K562 (cell line): ENCODE results near the gene MRPL4. TPM values are rescaled to one million over a fixed set of nuclear protein-coding genes. Genes with fewer than 3 reads are reported as not detected.

ENCODE experiments used
- CBFB ChIP-seq: sonication (generic); formaldehyde crosslinking; IDR thresholded peaks from 2 replicates; pipeline ENCODE4 v1.4.0; 2020; ENCODE audit warnings: mild to moderate bottlenecking, missing genetic modification reagents
- CHD2 ChIP-seq: IDR thresholded peaks from 2 replicates; pipeline ENCODE4 v1.6.1; 2011; ENCODE audit warnings: low read depth, low read length
- KLF16 ChIP-seq: IDR thresholded peaks from 2 replicates; pipeline ENCODE4 v1.6.1; 2016; ENCODE audit warnings: antibody characterized with exemption
- SNIP1 ChIP-seq: fragments of 450-650 bp; IDR thresholded peaks from 2 replicates; pipeline ENCODE4 v1.7.1; 2017; ENCODE audit warnings: low read depth, mild to moderate bottlenecking
- ZFP30 ChIP-seq: fragments of 250-450 bp; sonication (Bioruptor Pico); IDR thresholded peaks from 2 replicates; pipeline ENCODE4 v1.8.0; 2022; ENCODE audit warnings: moderate library complexity, mild to moderate bottlenecking, inconsistent platforms, borderline replicate concordance
- ZNF121 ChIP-seq: sonication (generic); formaldehyde crosslinking; conservative IDR thresholded peaks from 2 replicates; pipeline ENCODE4 v1.8.0; 2022; ENCODE audit warnings: missing genetic modification reagents
- polyA plus RNA-seq, 8 experiments: library from polyadenylated mRNA; depleted of rRNA in 4 of 8; stranded (reverse) in 5 of 8; unstranded in 3 of 8; fragments of >200 nt; fragmentation: Nextera tagmentation in 2 of 8; fragmentation: Illumina TruSeq in 1 of 8; extraction: Ambion mirVana in 2 of 8; extraction: Trizol in 1 of 8; gene quantifications; 2 replicates each; pipeline versions ENCODE4 v1.2.1 to v1.2.3, GENCODE V29; 2011 to 2014; ENCODE audit warnings: inconsistent platforms in 1 of 8, missing spikeins in 1 of 8
- total RNA-seq, 7 experiments: library from RNA; depleted of rRNA in 6 of 7; stranded (reverse); fragments of >200 nt in 6 of 7; fragmentation: Illumina TruSeq in 2 of 7; extraction: Trizol in 2 of 7; gene quantifications; 2 replicates each; pipeline versions ENCODE4 v1.2.1 to v1.2.3, GENCODE V29; 2011 to 2021; ENCODE audit warnings: low replicate concordance in 1 of 7
- TF ChIP-seq, protein P1 (sequence below): fragments of 250-450 bp; sonication (Bioruptor Pico); IDR thresholded peaks from 2 replicates; pipeline ENCODE4 v1.4.0; 2020
- TF ChIP-seq, protein P2 (sequence below), 2 experiments: fragments of 450-650 bp; formaldehyde crosslinking in 1 of 2; IDR thresholded peaks; 2 replicates each; pipeline versions ENCODE4 v1.4.0 to v1.6.1; 2014 to 2020; ENCODE audit warnings: mild to moderate bottlenecking in 2 of 2, borderline replicate concordance in 1 of 2, low read depth in 1 of 2
- TF ChIP-seq, protein P3 (sequence below): fragments of 450-650 bp; IDR thresholded peaks from 2 replicates; pipeline ENCODE4 v1.6.1; 2016; ENCODE audit warnings: antibody characterized with exemption

The MRPL4 gene
- total and polyA plus RNA-seq, 9 of the 15 experiments (the other 6 are each of a cell fraction or from before 2014, with no cell fraction given) = 1.4 to 239 (median 64.9) TPM

DNA sequence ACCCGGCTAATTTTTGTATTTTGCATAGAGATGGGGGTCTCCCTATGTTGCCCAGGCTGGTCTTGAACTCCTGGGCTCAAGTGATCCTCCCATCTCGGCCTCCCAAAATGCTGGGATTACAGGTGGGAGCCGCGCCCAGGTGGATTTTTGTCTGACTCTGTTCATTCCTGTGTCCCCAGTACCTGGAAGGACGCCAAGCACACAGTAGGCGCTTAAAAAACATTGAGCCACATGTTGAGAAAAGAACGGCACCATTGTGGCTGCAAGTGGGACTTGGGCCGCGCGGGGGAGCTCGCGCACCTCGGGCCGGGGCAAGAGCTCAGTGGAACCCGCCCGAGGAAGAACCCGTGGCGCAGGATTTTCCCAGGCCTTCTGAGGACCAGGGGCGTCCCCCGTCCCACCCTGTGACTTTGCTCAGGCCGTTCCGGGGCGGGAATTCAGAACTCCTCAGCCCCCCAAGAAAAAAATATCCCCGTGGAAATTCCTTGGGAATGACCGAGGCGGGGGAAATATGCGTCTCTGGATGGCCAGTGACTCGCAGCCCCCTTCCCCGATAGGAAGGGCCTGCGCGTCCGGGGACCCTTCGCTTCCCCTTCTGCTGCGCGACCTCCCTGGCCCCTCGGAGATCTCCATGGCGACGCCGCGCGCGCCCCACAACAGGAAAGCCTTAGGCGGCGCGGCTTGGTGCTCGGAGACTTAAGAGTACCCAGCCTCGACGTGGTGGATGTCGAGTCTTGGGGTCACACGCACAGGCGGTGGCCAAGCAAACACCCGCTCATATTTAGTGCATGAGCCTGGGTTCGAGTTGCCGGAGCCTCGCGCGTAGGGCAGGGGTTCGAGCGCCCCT is 17.5 kb downstream of the MRPL4 start (continued):
- TF ChIP-seq KLF16 (peak; percentile 32; the same call in 1 of the 2 replicates), ZNF121 (peak; percentile 50; the same call in 1 of the 2 replicates), ZFP30 (no peak), CBFB (CRISPR knock-in tag) (0 out of 2 replicates have a peak, but pooled peaks have one; percentile 21), CHD2 (no peak), SNIP1 (no peak)
- TF ChIP-seq, protein P1, sequence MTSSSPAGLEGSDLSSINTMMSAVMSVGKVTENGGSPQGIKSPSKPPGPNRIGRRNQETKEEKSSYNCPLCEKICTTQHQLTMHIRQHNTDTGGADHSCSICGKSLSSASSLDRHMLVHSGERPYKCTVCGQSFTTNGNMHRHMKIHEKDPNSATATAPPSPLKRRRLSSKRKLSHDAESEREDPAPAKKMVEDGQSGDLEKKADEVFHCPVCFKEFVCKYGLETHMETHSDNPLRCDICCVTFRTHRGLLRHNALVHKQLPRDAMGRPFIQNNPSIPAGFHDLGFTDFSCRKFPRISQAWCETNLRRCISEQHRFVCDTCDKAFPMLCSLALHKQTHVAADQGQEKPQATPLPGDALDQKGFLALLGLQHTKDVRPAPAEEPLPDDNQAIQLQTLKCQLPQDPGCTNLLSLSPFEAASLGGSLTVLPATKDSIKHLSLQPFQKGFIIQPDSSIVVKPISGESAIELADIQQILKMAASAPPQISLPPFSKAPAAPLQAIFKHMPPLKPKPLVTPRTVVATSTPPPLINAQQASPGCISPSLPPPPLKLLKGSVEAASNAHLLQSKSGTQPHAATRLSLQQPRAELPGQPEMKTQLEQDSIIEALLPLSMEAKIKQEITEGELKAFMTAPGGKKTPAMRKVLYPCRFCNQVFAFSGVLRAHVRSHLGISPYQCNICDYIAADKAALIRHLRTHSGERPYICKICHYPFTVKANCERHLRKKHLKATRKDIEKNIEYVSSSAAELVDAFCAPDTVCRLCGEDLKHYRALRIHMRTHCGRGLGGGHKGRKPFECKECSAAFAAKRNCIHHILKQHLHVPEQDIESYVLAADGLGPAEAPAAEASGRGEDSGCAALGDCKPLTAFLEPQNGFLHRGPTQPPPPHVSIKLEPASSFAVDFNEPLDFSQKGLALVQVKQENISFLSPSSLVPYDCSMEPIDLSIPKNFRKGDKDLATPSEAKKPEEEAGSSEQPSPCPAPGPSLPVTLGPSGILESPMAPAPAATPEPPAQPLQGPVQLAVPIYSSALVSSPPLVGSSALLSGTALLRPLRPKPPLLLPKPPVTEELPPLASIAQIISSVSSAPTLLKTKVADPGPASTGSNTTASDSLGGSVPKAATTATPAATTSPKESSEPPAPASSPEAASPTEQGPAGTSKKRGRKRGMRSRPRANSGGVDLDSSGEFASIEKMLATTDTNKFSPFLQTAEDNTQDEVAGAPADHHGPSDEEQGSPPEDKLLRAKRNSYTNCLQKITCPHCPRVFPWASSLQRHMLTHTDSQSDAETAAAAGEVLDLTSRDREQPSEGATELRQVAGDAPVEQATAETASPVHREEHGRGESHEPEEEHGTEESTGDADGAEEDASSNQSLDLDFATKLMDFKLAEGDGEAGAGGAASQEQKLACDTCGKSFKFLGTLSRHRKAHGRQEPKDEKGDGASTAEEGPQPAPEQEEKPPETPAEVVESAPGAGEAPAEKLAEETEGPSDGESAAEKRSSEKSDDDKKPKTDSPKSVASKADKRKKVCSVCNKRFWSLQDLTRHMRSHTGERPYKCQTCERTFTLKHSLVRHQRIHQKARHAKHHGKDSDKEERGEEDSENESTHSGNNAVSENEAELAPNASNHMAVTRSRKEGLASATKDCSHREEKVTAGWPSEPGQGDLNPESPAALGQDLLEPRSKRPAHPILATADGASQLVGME (CRISPR knock-in tag) = no peak
- TF ChIP-seq, protein P2, sequence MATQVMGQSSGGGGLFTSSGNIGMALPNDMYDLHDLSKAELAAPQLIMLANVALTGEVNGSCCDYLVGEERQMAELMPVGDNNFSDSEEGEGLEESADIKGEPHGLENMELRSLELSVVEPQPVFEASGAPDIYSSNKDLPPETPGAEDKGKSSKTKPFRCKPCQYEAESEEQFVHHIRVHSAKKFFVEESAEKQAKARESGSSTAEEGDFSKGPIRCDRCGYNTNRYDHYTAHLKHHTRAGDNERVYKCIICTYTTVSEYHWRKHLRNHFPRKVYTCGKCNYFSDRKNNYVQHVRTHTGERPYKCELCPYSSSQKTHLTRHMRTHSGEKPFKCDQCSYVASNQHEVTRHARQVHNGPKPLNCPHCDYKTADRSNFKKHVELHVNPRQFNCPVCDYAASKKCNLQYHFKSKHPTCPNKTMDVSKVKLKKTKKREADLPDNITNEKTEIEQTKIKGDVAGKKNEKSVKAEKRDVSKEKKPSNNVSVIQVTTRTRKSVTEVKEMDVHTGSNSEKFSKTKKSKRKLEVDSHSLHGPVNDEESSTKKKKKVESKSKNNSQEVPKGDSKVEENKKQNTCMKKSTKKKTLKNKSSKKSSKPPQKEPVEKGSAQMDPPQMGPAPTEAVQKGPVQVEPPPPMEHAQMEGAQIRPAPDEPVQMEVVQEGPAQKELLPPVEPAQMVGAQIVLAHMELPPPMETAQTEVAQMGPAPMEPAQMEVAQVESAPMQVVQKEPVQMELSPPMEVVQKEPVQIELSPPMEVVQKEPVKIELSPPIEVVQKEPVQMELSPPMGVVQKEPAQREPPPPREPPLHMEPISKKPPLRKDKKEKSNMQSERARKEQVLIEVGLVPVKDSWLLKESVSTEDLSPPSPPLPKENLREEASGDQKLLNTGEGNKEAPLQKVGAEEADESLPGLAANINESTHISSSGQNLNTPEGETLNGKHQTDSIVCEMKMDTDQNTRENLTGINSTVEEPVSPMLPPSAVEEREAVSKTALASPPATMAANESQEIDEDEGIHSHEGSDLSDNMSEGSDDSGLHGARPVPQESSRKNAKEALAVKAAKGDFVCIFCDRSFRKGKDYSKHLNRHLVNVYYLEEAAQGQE (IDR thresholded peaks at IDR 0.05; ENCODE audit: borderline replicate concordance) = peak; percentile 93
- TF ChIP-seq, protein P2 (CRISPR knock-in tag; IDR thresholded peaks at IDR 0.05; ENCODE audit: low read depth) = no peak
- TF ChIP-seq, protein P3, sequence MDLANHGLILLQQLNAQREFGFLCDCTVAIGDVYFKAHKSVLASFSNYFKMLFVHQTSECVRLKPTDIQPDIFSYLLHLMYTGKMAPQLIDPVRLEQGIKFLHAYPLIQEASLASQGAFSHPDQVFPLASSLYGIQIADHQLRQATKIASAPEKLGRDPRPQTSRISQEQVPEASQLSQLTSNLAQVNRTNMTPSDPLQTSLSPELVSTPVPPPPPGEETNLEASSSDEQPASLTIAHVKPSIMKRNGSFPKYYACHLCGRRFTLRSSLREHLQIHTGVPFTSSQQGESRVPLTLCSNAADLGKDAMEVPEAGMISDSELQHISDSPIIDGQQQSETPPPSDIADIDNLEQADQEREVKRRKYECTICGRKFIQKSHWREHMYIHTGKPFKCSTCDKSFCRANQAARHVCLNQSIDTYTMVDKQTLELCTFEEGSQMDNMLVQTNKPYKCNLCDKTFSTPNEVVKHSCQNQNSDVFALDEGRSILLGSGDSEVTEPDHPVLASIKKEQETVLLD = peak; percentile 22; the same call in 1 of the 2 replicates
